GM18951 (cell line): ENCODE data around the gene PSRC1.

Experiments
- POLR2A ChIP-seq: IDR thresholded peaks from 4 replicates; pipeline ENCODE4 v1.6.1; 2011; ENCODE audit warnings: mild to moderate bottlenecking; ENCODE audit not compliant: insufficient read length, insufficient read depth; ENCODE audit errors: extremely low read depth
- in situ Hi-C: fragments of 300-500 bp; cut with MboI; formaldehyde crosslinking; loops from one replicate; pipeline ENCODE4 v1.12.0; 2022; ENCODE audit warnings: low sequenced_read_pairs, mixed read lengths, inconsistent platforms; ENCODE audit not compliant: unreplicated experiment

The PSRC1 gene

DNA sequence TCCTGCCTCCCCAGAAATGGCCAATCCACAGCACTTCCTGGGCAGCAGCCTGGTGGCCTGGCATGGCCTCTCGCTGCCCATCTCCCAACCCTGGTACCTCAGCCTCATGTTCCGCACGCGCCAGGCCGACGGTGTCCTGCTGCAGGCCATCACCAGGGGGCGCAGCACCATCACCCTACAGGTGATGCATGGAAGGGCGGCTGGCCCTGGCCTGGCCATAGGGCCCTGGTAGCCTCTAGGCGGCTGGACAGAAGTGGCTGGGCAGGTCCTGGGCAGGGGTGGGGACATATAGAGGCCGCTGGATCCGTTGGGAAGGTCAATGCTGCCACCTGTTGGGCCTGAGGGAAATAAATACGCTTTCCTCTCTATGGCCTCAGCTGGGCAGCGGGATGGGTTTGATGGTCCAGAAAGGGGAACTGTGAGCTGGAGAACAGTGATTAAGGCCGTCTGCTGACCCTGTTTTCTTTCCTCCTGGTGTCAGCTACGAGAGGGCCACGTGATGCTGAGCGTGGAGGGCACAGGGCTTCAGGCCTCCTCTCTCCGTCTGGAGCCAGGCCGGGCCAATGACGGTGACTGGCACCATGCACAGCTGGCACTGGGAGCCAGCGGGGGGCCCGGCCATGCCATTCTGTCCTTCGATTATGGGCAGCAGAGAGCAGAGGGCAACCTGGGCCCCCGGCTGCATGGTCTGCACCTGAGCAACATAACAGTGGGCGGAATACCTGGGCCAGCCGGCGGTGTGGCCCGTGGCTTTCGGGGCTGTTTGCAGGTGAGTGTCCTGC is 19.2 kb downstream of the PSRC1 start:
- no peak for TF ChIP-seq POLR2A
- in situ Hi-C loops: loop anchor here (10.0 kb wide), 1 partner anchor 271 kb away; the partner anchor contains the start of gene GPR61

- no peak for TF ChIP-seq POLR2A
- in situ Hi-C loops: loop anchor here (10.0 kb wide), 1 partner anchor 272 kb away; the partner anchor contains the start of gene GPR61
Observed at GRCh38 chr1:109263234-109263596, 19.7 kb downstream of the PSRC1 start.

DNA sequence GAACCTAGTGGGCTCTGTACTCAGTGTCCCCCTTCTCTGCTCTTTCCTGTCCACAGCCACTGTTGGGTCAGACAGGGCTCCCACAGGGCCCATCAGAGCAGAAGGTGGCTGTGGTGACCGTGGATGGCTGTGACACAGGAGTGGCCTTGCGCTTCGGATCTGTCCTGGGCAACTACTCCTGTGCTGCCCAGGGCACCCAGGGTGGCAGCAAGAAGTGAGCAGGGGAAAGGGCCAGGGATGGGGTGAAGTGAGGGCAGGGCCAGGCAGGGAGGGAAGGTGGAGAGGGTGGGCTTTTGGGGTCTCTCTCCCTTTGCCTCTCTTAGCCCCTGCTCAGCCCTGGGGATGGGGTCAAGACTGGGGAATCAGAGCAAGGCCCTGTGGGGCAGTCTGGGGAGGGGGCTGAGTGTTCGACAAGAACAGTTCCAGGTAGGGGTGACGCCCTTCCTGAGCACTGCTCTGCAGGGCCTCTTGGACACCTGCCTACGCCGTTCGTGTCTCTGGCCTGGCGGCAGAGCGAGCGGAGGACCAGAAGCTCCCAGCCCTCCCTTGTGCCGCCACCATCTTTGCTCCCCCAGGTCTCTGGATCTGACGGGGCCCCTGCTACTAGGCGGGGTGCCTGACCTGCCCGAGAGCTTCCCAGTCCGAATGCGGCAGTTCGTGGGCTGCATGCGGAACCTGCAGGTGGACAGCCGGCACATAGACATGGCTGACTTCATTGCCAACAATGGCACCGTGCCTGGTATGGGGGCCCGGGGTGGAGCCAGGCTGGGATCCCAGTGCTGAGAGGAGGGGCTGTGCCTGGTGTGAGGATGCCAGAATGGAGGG is 20.5 kb downstream of the PSRC1 start:
- in situ Hi-C loops: loop anchor here (10.0 kb wide), 1 partner anchor 272 kb away; the partner anchor contains the start of gene GPR61
- TF ChIP-seq POLR2A: no peak

GRCh38 chr1:109261578-109261977 is 21.4 kb downstream of the PSRC1 start:
- no peak for TF ChIP-seq POLR2A
- in situ Hi-C loops: loop anchor here (10.0 kb wide), 1 partner anchor 273 kb away; the partner anchor contains the start of gene GPR61

GRCh38 chr1:109261006-109261405 is 21.9 kb downstream of the PSRC1 start:
- in situ Hi-C loops: loop anchor here (10.0 kb wide), 1 partner anchor 274 kb away; the partner anchor contains the start of gene GPR61
- TF ChIP-seq POLR2A: no peak

GRCh38 chr1:109259674-109260557 is 23.0 kb downstream of the PSRC1 start:
- in situ Hi-C loops: loop anchor here (10.0 kb wide), 1 partner anchor 275 kb away; the partner anchor contains the start of gene GPR61
- TF ChIP-seq POLR2A: no peak

GRCh38 chr1:109258481-109259466 is 24.2 kb downstream of the PSRC1 start:
- in situ Hi-C loops: no loop called here
- TF ChIP-seq POLR2A: no peak

GRCh38 chr1:109257682-109258421 is 25.1 kb downstream of the PSRC1 start:
- no peak for TF ChIP-seq POLR2A
- in situ Hi-C loops: no loop called here

GRCh38 chr1:109256971-109257681 is 25.8 kb downstream of the PSRC1 start:
- TF ChIP-seq POLR2A: no peak
- in situ Hi-C loops: no loop called here

DNA sequence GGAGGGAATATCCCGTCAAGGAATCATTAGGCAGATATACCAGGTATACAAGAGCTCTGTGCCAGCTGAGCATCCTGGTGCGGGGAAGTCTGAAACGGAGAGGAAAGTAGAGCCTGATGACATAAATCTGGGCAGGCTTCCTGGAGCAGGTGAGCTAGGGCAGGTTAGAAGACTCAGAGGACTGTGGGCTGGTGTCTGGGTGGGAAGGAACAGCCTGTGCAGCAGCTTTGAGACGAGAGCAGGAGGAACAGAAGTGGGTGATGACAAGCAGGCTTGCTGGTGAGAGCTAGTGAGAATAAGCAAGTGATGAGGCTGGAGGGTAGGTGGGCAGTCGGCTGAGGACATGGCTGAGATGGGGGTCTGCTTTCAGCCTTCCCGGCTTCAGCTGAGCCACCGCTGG is 26.9 kb downstream of the PSRC1 start:
- in situ Hi-C loops: no loop called here
- no peak for TF ChIP-seq POLR2A
